Adrenal gland (tissue), 5 donors: Measurements from ENCODE around the gene PLCB1.

Experiments
- CTCF ChIP-seq, 6 experiments: fragments of 450-650 bp in 4 of 6; fragments of 200-600 bp in 2 of 6; sonication (generic) in 1 of 6; IDR thresholded peaks; 1 replicate in 5 of 6; 2 replicates in 1 of 6; pipeline versions ENCODE4 v1.5.1 to v1.8.0; 2016 to 2021; ENCODE audit warnings: antibody characterized with exemption in 6 of 6, mild to moderate bottlenecking in 2 of 6, moderate library complexity in 1 of 6
- POLR2A ChIP-seq, 2 donors: fragments of 450-650 bp; IDR thresholded peaks; one replicate each; pipeline ENCODE4 v1.6.1; 2017; ENCODE audit warnings: antibody characterized with exemption in 2 of 2, mild to moderate bottlenecking in 2 of 2, moderate library complexity in 1 of 2
- donor health status: DM: no; HTN: no; CAD: no.

- no peak for TF ChIP-seq POLR2A (IDR thresholded peaks at IDR 0.05)
- TF ChIP-seq CTCF (IDR thresholded peaks at IDR 0.05) = no peak
These were observed 645.8 kb downstream of the PLCB1 start for GRCh38 chr20:8777911-8778310.
